SK-MEL-5 (cell line): ENCODE results near the gene RNF223. TPM values are rescaled to one million over a fixed set of nuclear protein-coding genes. Genes with fewer than 3 reads are reported as not detected.
"Not testable (repeated sequence)": the region's sequence is repeated elsewhere in the genome, so short reads cannot be mapped to it uniquely, and the experiment has no call there.

Experiments used
- DNase-seq: peaks from one replicate; pipeline ENCODE4 v3.0.0-alpha.2; 2016; ENCODE audit warnings: low read depth, low spot score
- in situ Hi-C: cut with HindIII; loops from 2 replicates; pipeline ENCODE4 v1.10.0; 2016; ENCODE audit warnings: low sequenced_read_pairs, high pct_unique_total_duplicates, low pct_unique_long_range_greater_than_20kb
- total RNA-seq: library from RNA; depleted of rRNA; stranded (reverse); fragments of >200 nt; shearing (Covaris generic); gene quantifications from 2 replicates; pipeline ENCODE4 v1.2.3, GENCODE V29; 2014

The RNF223 gene
- total RNA-seq, 1 experiment from 2014 or later, result not detected

DNA sequence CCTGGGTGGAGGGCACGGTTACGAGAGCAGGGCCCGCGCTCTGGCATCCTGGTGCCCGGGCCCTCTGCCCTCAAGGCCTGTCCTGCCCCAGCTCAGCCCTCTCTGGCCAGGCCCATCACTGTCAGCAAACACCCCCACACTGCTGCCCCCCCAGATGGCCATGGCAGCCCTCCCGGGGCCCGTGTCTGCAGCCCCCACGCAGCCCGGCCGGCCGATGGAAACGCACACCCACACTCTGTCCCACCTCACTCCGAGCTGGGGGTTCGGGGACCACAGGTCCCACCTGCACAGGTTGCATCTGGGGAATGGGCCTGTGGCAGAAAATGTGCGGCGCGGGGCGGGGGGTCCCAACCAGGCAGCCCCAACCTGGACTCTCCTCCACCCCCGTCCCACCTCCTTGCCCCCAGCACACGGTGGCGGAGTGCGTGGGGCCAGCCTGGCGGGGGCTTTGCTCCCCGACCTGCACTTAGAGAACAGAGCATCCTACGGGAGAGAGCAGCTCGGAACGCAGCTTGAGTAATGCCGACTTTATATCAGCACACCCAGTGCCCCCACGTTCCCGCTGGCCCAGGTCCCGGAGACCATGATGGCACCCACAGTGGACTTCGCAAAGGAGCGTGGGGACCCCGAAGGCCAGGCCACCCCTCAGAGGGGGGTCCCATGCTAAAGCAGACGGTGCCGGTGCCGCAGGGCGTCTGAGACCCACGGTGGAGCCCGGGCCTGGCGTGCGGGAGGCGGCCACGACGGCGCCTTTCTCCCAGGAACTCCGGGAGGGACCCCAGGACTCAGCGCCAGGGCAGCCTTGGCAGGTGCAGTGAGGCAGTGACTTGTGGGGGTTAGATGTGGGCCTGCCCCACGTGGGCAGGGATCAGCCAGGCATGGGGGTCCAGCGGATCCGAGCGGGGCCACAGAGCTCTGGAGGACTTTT lies 7.5 kb upstream of the RNF223 start:
- no peak for DNase-seq
- in situ Hi-C loops, result no loop called here

DNA sequence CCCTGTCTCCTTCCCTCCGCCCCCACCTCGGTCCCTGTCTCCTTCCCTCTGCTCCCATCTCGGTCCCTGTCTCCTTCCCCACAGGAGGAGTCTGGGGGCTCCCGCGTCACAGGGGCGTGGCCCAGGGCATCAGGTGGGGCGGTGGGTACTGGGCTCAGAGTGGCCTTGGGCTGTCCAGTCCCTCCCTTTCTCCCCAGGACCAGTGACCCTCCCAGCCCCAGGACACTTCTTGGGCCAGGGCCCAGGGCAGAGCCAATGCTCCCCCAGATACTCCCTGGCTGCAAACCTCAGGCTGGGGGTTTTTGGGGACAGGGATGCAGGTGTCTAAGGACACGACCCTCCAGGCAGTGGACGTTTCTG lies 6.8 kb upstream of the RNF223 start:
- DNase-seq, result no peak
- in situ Hi-C loops, result no loop called here

GRCh38 chr1:1080122-1080757 lies 6.1 kb upstream of the RNF223 start:
- in situ Hi-C loops, result no loop called here
- peak; percentile 71 for DNase-seq

GRCh38 chr1:1079408-1080121 lies 5.5 kb upstream of the RNF223 start:
- DNase-seq, result peak; percentile 76
- in situ Hi-C loops, result no loop called here

- in situ Hi-C loops, DNase-seq: not testable (repeated sequence)
These were observed 3.3 kb upstream of the RNF223 start for GRCh38 chr1:1077396-1077795.

GRCh38 chr1:1075148-1075935 lies 1.2 kb upstream of the RNF223 start:
- no peak for DNase-seq
- in situ Hi-C loops, result no loop called here

GRCh38 chr1:1074631-1075147 lies 583 bp upstream of the RNF223 start:
- DNase-seq, result no peak
- in situ Hi-C loops, result no loop called here

DNA sequence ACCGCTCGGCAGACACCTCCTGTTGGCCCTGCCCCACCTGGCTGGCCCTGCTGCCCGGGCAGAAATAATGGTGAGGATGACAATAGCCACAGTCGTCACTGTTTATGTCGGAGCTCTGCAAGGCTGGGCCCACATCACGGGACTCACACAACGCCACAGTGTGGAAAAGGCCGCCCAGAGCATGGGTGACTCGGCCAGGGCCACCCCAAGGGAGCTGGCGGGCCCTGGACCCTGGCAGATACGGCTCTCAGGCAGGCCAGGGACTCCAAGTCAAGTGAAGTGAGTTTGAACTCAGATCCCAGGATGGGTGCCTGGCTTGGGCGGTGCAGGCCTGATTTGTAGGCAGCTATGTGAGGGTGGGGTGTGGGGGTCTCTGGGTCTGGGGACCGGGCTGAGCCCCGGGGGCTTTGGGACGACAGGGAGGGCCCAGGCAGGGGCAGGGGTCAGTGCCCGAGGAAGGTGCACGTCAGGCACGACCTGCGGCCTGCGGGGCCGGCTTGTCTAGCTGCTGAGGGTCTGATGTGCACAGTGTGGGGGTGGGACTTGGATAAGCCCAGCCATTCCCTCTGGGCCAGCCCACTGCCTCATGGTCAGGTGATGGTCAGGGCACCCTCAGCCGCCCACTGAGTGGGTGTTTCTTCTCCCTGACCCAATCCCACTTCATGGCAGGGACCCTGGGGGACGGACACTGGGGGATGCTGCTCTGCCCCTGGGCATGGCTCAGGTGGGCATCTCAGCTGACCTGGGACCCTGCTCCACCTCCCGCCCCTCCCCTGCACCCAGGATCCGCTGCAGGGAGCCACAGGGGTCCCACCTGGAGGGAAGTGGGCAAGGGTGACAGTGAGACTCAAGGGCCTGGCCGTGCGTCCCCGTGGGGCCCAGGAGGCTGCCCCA lies 1.0 kb downstream of the RNF223 start:
- in situ Hi-C loops, result no loop called here
- no peak for DNase-seq

GRCh38 chr1:1072299-1072848 lies 1.7 kb downstream of the RNF223 start:
- in situ Hi-C loops, result no loop called here
- no peak for DNase-seq

GRCh38 chr1:1071486-1072298 lies 2.4 kb downstream of the RNF223 start:
- no peak for DNase-seq
- in situ Hi-C loops, result no loop called here

- in situ Hi-C loops, result no loop called here
- no peak for DNase-seq
These were observed 4.1 kb downstream of the RNF223 start for GRCh38 chr1:1069711-1070676.

GRCh38 chr1:1069056-1069710 lies 4.9 kb downstream of the RNF223 start:
- in situ Hi-C loops, result no loop called here

DNA sequence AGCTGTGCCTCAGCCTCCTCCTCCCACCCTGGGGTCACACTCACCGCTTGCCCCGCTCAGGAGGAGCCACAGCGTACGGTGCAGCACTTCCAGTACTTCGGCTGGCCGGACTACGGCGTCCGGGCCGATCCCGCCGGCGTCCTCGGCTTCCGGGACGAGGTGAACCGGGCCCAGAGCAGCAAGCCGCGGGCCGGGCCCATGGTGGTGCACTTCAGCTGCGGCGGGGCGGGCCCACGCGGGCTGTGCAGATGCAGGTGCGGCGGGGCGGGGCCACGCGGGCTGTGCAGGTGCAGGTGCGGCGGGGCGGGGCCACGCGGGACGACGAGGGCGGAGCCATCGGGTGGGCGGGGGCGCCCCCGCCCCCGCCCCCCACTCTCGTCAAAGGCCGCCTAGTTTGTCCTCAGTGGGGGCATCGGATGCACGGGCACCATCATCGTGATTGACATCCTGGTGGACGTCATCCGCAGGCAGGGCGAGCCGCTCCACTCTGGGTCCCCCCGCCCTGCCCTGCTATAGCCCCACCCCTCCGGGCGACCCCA lies 5.5 kb downstream of the RNF223 start:
- DNase-seq, result peak; percentile 20
- in situ Hi-C loops, result no loop called here

More at GRCh38 chr1:1069056-1069710, 4.9 kb downstream of the RNF223 start:
- DNase-seq, result peak; percentile 65
